Neuron (in vitro differentiated cells): Measurements from ENCODE around the gene ACVR2B.
"Not testable (repeated sequence)": the region's sequence is repeated elsewhere in the genome, so short reads cannot be mapped to it uniquely, and the experiment has no call there.

Source experiments
- H2AFZ ChIP-seq: one replicate; pipeline ENCODE4 v1.6.1; 2013; ENCODE audit warnings: low read depth, mild to moderate bottlenecking, inconsistent platforms, low read length, moderate library complexity
- H3K27me3 ChIP-seq: one replicate; pipeline ENCODE4 v1.6.1; 2013; ENCODE audit warnings: low read length; ENCODE audit not compliant: insufficient read depth
- H3K36me3 ChIP-seq: one replicate; pipeline ENCODE4 v1.6.1; 2013; ENCODE audit warnings: low read length; ENCODE audit not compliant: insufficient read depth
- H3K4me1 ChIP-seq: one replicate; pipeline ENCODE4 v1.6.1; 2013; ENCODE audit warnings: low read length; ENCODE audit not compliant: insufficient read depth
- H3K4me3 ChIP-seq: 2 replicates; pipeline ENCODE4 v1.5.1; 2013; ENCODE audit warnings: mild to moderate bottlenecking, low read length, moderate library complexity
- H3K9me3 ChIP-seq: one replicate; pipeline ENCODE4 v1.6.1; 2013; ENCODE audit warnings: low read length

Gene ACVR2B

GRCh38 chr3:38453075-38453912 is at the start of gene ACVR2B:
ACVR2B (plus strand) TSS chr3:38453890; CDS start chr3:38454323, 433 bp downstream.
- H3K4me3 ChIP-seq = peak within 1 kb of the TSS; percentile 99
- no peaks in the 10 kb centered on the region for H3K27me3 ChIP-seq
- H2AFZ ChIP-seq = no peak within 1 kb of the TSS
- peaks cover 10% of the 10 kb centered on the region for H3K4me1 ChIP-seq
- H3K36me3 ChIP-seq = no peaks in the 10 kb centered on the region
- no peaks in the 10 kb centered on the region for H3K9me3 ChIP-seq

GRCh38 chr3:38404286-38404685 is 49.4 kb upstream of the ACVR2B start:
- Histone ChIP-seq H3K36me3 (peaks cover 18% of the 10 kb centered on the region), H3K4me1 (no peaks in the 10 kb centered on the region), H2AFZ (no peak overlapping the region), H3K27me3 (no peaks in the 10 kb centered on the region), H3K4me3 (no peak overlapping the region), H3K9me3 (peaks cover 8% of the 10 kb centered on the region)

GRCh38 chr3:38411591-38411990 is 42.1 kb upstream of the ACVR2B start:
- no peaks in the 10 kb centered on the region for H3K4me1 ChIP-seq
- no peak overlapping the region for H2AFZ ChIP-seq

GRCh38 chr3:38420758-38421157 is 32.9 kb upstream of the ACVR2B start:
- H3K4me1 ChIP-seq, H3K9me3 ChIP-seq, H3K36me3 ChIP-seq, H3K27me3 ChIP-seq, H3K4me3 ChIP-seq, H2AFZ ChIP-seq: not testable (repeated sequence)

More at GRCh38 chr3:38411591-38411990, 42.1 kb upstream of the ACVR2B start:
- no peaks in the 10 kb centered on the region for H3K27me3 ChIP-seq
- no peak overlapping the region for H3K4me3 ChIP-seq
- no peaks in the 10 kb centered on the region for H3K36me3 ChIP-seq
- H3K9me3 ChIP-seq = peaks cover 2% of the 10 kb centered on the region

GRCh38 chr3:38421679-38422336 is 31.9 kb upstream of the ACVR2B start:
- Histone ChIP-seq H2AFZ (no peak overlapping the region), H3K9me3 (no peaks in the 10 kb centered on the region), H3K27me3 (no peaks in the 10 kb centered on the region), H3K4me3 (no peak overlapping the region), H3K4me1 (no peaks in the 10 kb centered on the region), H3K36me3 (no peaks in the 10 kb centered on the region)

- H3K27me3 ChIP-seq, H2AFZ ChIP-seq, H3K4me3 ChIP-seq, H3K4me1 ChIP-seq, H3K36me3 ChIP-seq, H3K9me3 ChIP-seq: not testable (repeated sequence)
Observed at GRCh38 chr3:38426798-38427426, 26.8 kb upstream of the ACVR2B start.

- H3K27me3 ChIP-seq, H3K36me3 ChIP-seq, H3K4me3 ChIP-seq, H2AFZ ChIP-seq, H3K4me1 ChIP-seq: not testable (repeated sequence)
- H3K9me3 ChIP-seq = peaks cover 11% of the 10 kb centered on the region
Observed at GRCh38 chr3:38432871-38433658, 20.6 kb upstream of the ACVR2B start.

- not testable (repeated sequence) for H3K4me3 ChIP-seq, H2AFZ ChIP-seq, H3K36me3 ChIP-seq, H3K27me3 ChIP-seq, H3K4me1 ChIP-seq
- peaks cover 11% of the 10 kb centered on the region for H3K9me3 ChIP-seq
Observed at GRCh38 chr3:38433661-38434060, 20.0 kb upstream of the ACVR2B start.

GRCh38 chr3:38438436-38439069 is 15.1 kb upstream of the ACVR2B start:
- H3K4me3 ChIP-seq, H2AFZ ChIP-seq, H3K9me3 ChIP-seq, H3K36me3 ChIP-seq, H3K27me3 ChIP-seq, H3K4me1 ChIP-seq: not testable (repeated sequence)

GRCh38 chr3:38443205-38443604 is 10.5 kb upstream of the ACVR2B start:
- H2AFZ ChIP-seq, H3K9me3 ChIP-seq, H3K27me3 ChIP-seq, H3K36me3 ChIP-seq, H3K4me3 ChIP-seq, H3K4me1 ChIP-seq: not testable (repeated sequence)

- no peaks in the 10 kb centered on the region for H3K9me3 ChIP-seq
- no peak overlapping the region for H3K4me3 ChIP-seq
- no peak overlapping the region for H2AFZ ChIP-seq
- no peaks in the 10 kb centered on the region for H3K27me3 ChIP-seq
- no peaks in the 10 kb centered on the region for H3K36me3 ChIP-seq
- no peaks in the 10 kb centered on the region for H3K4me1 ChIP-seq
Observed at GRCh38 chr3:38446085-38446686, 7.5 kb upstream of the ACVR2B start.

GRCh38 chr3:38446812-38447211 is 6.9 kb upstream of the ACVR2B start:
- Histone ChIP-seq H3K4me3 (no peak overlapping the region), H3K27me3 (no peaks in the 10 kb centered on the region), H3K36me3 (no peaks in the 10 kb centered on the region), H3K9me3 (no peaks in the 10 kb centered on the region), H2AFZ (no peak overlapping the region), H3K4me1 (no peaks in the 10 kb centered on the region)
